GM10248 (cell line): ENCODE measurements around the gene URB2.
A peak's percentile ranks its signal among the peaks of the same experiment; 100 is the strongest.

Experiments used
- CTCF ChIA-PET: fragments of 300-600 bp; sonication (Branson Sonifier 250); formaldehyde crosslinking; extraction: SDS; loops from one replicate; lab custom pipeline; 2021; ENCODE audit warnings: antibody characterized with exemption; lab: Yijun Ruan, JAX
- POLR2A ChIA-PET: fragments of 350-650 bp; sonication (Branson Sonifier 250); formaldehyde crosslinking; extraction: SDS; loops from one replicate; lab custom pipeline; 2020; ENCODE audit warnings: antibody characterized with exemption; lab: Yijun Ruan, JAX
- DNase-seq: peaks from one replicate; pipeline ENCODE4 v3.0.0; 2012; ENCODE audit errors: extremely low spot score
- CTCF ChIP-seq: IDR thresholded peaks from 2 replicates; pipeline ENCODE4 v1.5.1; 2012; ENCODE audit warnings: mild to moderate bottlenecking, low read depth; ENCODE audit errors: extremely low read depth, missing control alignments, control extremely low read depth

URB2 gene

GRCh38 chr1:229657993-229658755, 32.1 kb downstream of the URB2 start:
- POLR2A ChIA-PET, result no interaction called here
- CTCF ChIA-PET, result interaction anchor here (1.0 to 1.1 kb wide), 3 partner anchors 10 to 13 kb away, joined by 3 to 4 read pairs (median 3); no protein-coding TSS in a partner anchor
- no peak for DNase-seq
- no peak for TF ChIP-seq CTCF

- TF ChIP-seq CTCF, result peak; percentile 86
- ChIA-PET POLR2A (interaction anchor here (0.6 kb wide), 1 partner anchor 422 kb away, joined by 3 read pairs; no protein-coding TSS in a partner anchor), CTCF (interaction anchor here (0.6 to 5.1 kb wide), 40 partner anchors 10 to 657 kb away, joined by 3 to 39 read pairs (median 4); no protein-coding TSS in a partner anchor)
- peak; percentile 85 for DNase-seq
Observed at GRCh38 chr1:229661022-229661877, 35.2 kb downstream of the URB2 start.

- POLR2A ChIA-PET, result no interaction called here
- CTCF ChIA-PET, result interaction anchor here (1.0 to 5.1 kb wide), 24 partner anchors 10 to 656 kb away, joined by 3 to 39 read pairs (median 4); no protein-coding TSS in a partner anchor
- no peak for TF ChIP-seq CTCF
- DNase-seq, result no peak
Observed at GRCh38 chr1:229661897-229662296, 35.9 kb downstream of the URB2 start.

GRCh38 chr1:229664133-229664689, 38.2 kb downstream of the URB2 start:
- CTCF ChIA-PET, result interaction anchor here (1.1 to 5.1 kb wide), 5 partner anchors 8 to 647 kb away, joined by 3 to 39 read pairs (median 3); no protein-coding TSS in a partner anchor
- TF ChIP-seq CTCF, result no peak
- peak; percentile 50 for DNase-seq
- POLR2A ChIA-PET, result no interaction called here

GRCh38 chr1:229665912-229666558, 40.0 kb downstream of the URB2 start:
- ChIA-PET POLR2A (no interaction called here), CTCF (no interaction called here)
- no peak for TF ChIP-seq CTCF
- no peak for DNase-seq
